PC-3 (cell line): ENCODE results near the gene SCUBE3. TPM values are rescaled to one million over a fixed set of nuclear protein-coding genes. Genes with fewer than 3 reads are reported as not detected.
A peak's percentile ranks its signal among the peaks of the same experiment; 100 is the strongest.

ENCODE experiments used
- ATAC-seq: fragments of 200-7000 bp; cut with Tn5 transposase; 2 replicates; pipeline ENCODE4 v1.9.1; 2020; ENCODE audit warnings: mild to moderate bottlenecking, moderate library complexity
- BruUV-seq: library from RNA; stranded (reverse); fragments of 400-500 nt; replicated peaks from 2 replicates; lab custom pipeline; 2021; lab: Mats Ljungman, UMichigan
- CTCF ChIA-PET: fragments of 300-600 bp; sonication (Branson Sonifier 250); formaldehyde crosslinking; loops from one replicate; lab custom pipeline; 2022; ENCODE audit warnings: antibody characterized with exemption; lab: Charles Lee
- POLR2A ChIA-PET: fragments of 300-600 bp; sonication (Branson Sonifier 250); formaldehyde crosslinking; loops from one replicate; lab custom pipeline; 2022; ENCODE audit warnings: antibody characterized with exemption; ENCODE audit not compliant: unreplicated experiment; lab: Charles Lee
- DNase-seq: peaks from one replicate; pipeline ENCODE4 v3.0.0-alpha.2; 2015
- H2AFZ ChIP-seq: fragments of 300-600 bp; sonication (generic); 2 replicates; pipeline ENCODE4 v1.6.0; 2016; ENCODE audit warnings: antibody characterized with exemption, low read length
- H3F3A ChIP-seq: fragments of 300-600 bp; sonication (generic); one replicate; pipeline ENCODE4 v1.6.0; 2017; ENCODE audit warnings: antibody characterized with exemption, low read length, control low read depth, mild to moderate bottlenecking; ENCODE audit not compliant: unreplicated experiment
- H3K27ac ChIP-seq: fragments of 300-600 bp; sonication (generic); 2 replicates; pipeline ENCODE4 v1.5.1; 2016; ENCODE audit warnings: mild to moderate bottlenecking, low read length
- H3K27me3 ChIP-seq: fragments of 300-600 bp; sonication (generic); 2 replicates; pipeline ENCODE4 v1.6.1; 2016; ENCODE audit warnings: low read length, mixed read lengths
- H3K36me3 ChIP-seq: fragments of 300-600 bp; sonication (generic); 2 replicates; pipeline ENCODE4 v1.6.1; 2016; ENCODE audit warnings: low read depth, mixed run types, low read length, mixed read lengths
- H3K4me1 ChIP-seq: fragments of 300-600 bp; sonication (generic); 2 replicates; pipeline ENCODE4 v1.5.1; 2016; ENCODE audit warnings: low read length; ENCODE audit not compliant: insufficient read depth
- H3K4me2 ChIP-seq: fragments of 300-600 bp; sonication (generic); 2 replicates; pipeline ENCODE4 v1.6.0; 2016; ENCODE audit warnings: low read length
- H3K4me3 ChIP-seq: fragments of 300-600 bp; sonication (generic); 2 replicates; pipeline ENCODE4 v1.5.1; 2016; ENCODE audit warnings: mild to moderate bottlenecking, low read length, mixed read lengths
- H3K79me2 ChIP-seq: fragments of 300-600 bp; sonication (generic); 2 replicates; pipeline ENCODE4 v1.6.1; 2017; ENCODE audit warnings: low read length, mixed read lengths
- H3K9ac ChIP-seq: fragments of 300-600 bp; sonication (generic); 2 replicates; pipeline ENCODE4 v1.6.0; 2016; ENCODE audit warnings: mild to moderate bottlenecking, low read length
- H3K9me2 ChIP-seq: fragments of 300-600 bp; sonication (generic); replicated peaks from 2 replicates; pipeline ENCODE4 v1.6.1; 2016; ENCODE audit warnings: mixed run types, low read length, mixed read lengths
- H3K9me3 ChIP-seq: fragments of 300-600 bp; sonication (generic); 2 replicates; pipeline ENCODE4 v1.6.1; 2016; ENCODE audit warnings: low read length, mixed read lengths
- H4K20me1 ChIP-seq: fragments of 300-600 bp; sonication (generic); 2 replicates; pipeline ENCODE4 v1.6.1; 2016; ENCODE audit warnings: low read length, mixed read lengths
- CTCF ChIP-seq: fragments of 300-600 bp; sonication (generic); conservative IDR thresholded peaks from 2 replicates; pipeline ENCODE4 v1.5.1; 2017; ENCODE audit warnings: antibody characterized with exemption, low read depth, mild to moderate bottlenecking, low read length
- EZH2 ChIP-seq: fragments of 300-600 bp; sonication (generic); IDR thresholded peaks from one replicate; pipeline ENCODE4 v1.6.1; 2017; ENCODE audit warnings: antibody characterized with exemption, mild to moderate bottlenecking, low read length; ENCODE audit not compliant: unreplicated experiment
- EZH2phosphoT487 ChIP-seq: fragments of 300-600 bp; sonication (generic); IDR thresholded peaks from 2 replicates; pipeline ENCODE4 v1.6.1; 2018; ENCODE audit warnings: mild to moderate bottlenecking, antibody characterized with exemption, low read length, borderline replicate concordance
- intact Hi-C: fragments of 100-400 bp; cut with micrococcal nuclease; formaldehyde crosslinking; loops from 2 replicates; pipeline ENCODE4 v1.9.0; 2023
- total RNA-seq: library from RNA; depleted of rRNA; stranded (reverse); fragments of >200 nt; gene quantifications from 2 replicates; pipeline ENCODE4 v1.2.3, GENCODE V29; 2014

SCUBE3 gene
- total RNA-seq, 1 experiment from 2014 or later, result 1.5 TPM

- Histone ChIP-seq H3K9me3 (no peaks in the 10 kb centered on the region), H3K4me1 (peaks cover 18% of the 10 kb centered on the region), H3K4me3 (peak within 1 kb of the TSS; percentile 89), H4K20me1 (no peaks in the 10 kb centered on the region), H3K4me2 (peak within 1 kb of the TSS; percentile 95), H3K9ac (peak within 1 kb of the TSS; percentile 97), H3K27me3 (no peaks in the 10 kb centered on the region), H3K79me2 (peaks cover 21% of the 10 kb centered on the region), H3K9me2 (no peaks in the 10 kb centered on the region), H3F3A (no peaks in the 10 kb centered on the region), H2AFZ (peak within 1 kb of the TSS; percentile 86), H3K27ac (peak within 1 kb of the TSS; percentile 81), H3K36me3 (no peaks in the 10 kb centered on the region)
- DNase-seq (peak; percentile 99), ATAC-seq (peak; percentile 95)
- POLR2A ChIA-PET, result interaction anchor here (0.6 kb wide), 2 partner anchors 132 to 145 kb away, joined by 3 read pairs; no protein-coding TSS in a partner anchor
- intact Hi-C loops, result no loop called here
- no peak for TF ChIP-seq CTCF
- no peak for TF ChIP-seq EZH2phosphoT487
- no peak for TF ChIP-seq EZH2
- CTCF ChIA-PET, result interaction anchor here (0.6 kb wide), 2 partner anchors 66 to 234 kb away, joined by 3 to 11 read pairs; no protein-coding TSS in a partner anchor
- no TSS peak for BruUV-seq
Observed at GRCh38 chr6:35259194-35259947, 45.6 kb downstream of the SCUBE3 start, which contains the start of gene ZNF76. TSS of gene ZNF76 (plus strand) at chr6:35259735. CDS start at chr6:35281152, 21,417 bp downstream.

- Histone ChIP-seq H3K4me2 (peak overlapping the region; percentile 79), H3F3A (no peaks in the 10 kb centered on the region), H4K20me1 (no peaks in the 10 kb centered on the region), H3K9ac (peak overlapping the region; percentile 97), H3K4me1 (peaks cover 23% of the 10 kb centered on the region), H3K36me3 (no peaks in the 10 kb centered on the region), H3K27ac (peak overlapping the region; percentile 81), H2AFZ (peak overlapping the region; percentile 86), H3K79me2 (peaks cover 21% of the 10 kb centered on the region), H3K9me3 (no peaks in the 10 kb centered on the region), H3K4me3 (peak overlapping the region; percentile 89), H3K9me2 (no peaks in the 10 kb centered on the region), H3K27me3 (no peaks in the 10 kb centered on the region)
- ChIA-PET POLR2A (interaction anchor here (0.6 kb wide), 1 partner anchor 132 kb away, joined by 3 read pairs; no protein-coding TSS in a partner anchor), CTCF (interaction anchor here (0.6 kb wide), 1 partner anchor 1096 kb away, joined by 9 read pairs; no protein-coding TSS in a partner anchor)
- TSS peak; percentile 48 for BruUV-seq
- TF ChIP-seq CTCF (no peak), EZH2 (no peak), EZH2phosphoT487 (no peak)
- ATAC-seq (peak; percentile 12), DNase-seq (peak; percentile 44)
- intact Hi-C loops, result no loop called here
Observed at GRCh38 chr6:35259948-35260590, 46.3 kb downstream of the SCUBE3 start.
